ENCODE data around the gene GTF2H2C_2.
"Not testable (repeated sequence)": the region's sequence is repeated elsewhere in the genome, so short reads cannot be mapped to it uniquely, and the experiment has no call there.

The GTF2H2C_2 gene

GRCh38 chr5:70415117-70415516 lies at the start of gene GTF2H2C_2:
Gene GTF2H2C_2 (plus strand): TSS chr5:70415368.
- not testable (repeated sequence) for DNase-seq

- peak; percentile 21 for DNase-seq
These were observed 14.0 kb upstream of the GTF2H2C_2 start for GRCh38 chr5:70400984-70401686.

- not testable (repeated sequence) for DNase-seq
These were observed 6.2 kb downstream of the GTF2H2C_2 start for GRCh38 chr5:70421322-70421721.

GRCh38 chr5:70423215-70423614 lies 8.0 kb downstream of the GTF2H2C_2 start:
- not testable (repeated sequence) for DNase-seq

- not testable (repeated sequence) for DNase-seq
These were observed 23.4 kb downstream of the GTF2H2C_2 start for GRCh38 chr5:70438518-70438917.

GRCh38 chr5:70449565-70449964 lies 34.4 kb downstream of the GTF2H2C_2 start:
- not testable (repeated sequence) for DNase-seq

- DNase-seq, result not testable (repeated sequence)
These were observed 36.2 kb downstream of the GTF2H2C_2 start for GRCh38 chr5:70451249-70451984.

- DNase-seq, result not testable (repeated sequence)
These were observed 41.9 kb downstream of the GTF2H2C_2 start for GRCh38 chr5:70457093-70457492.

- DNase-seq, result not testable (repeated sequence)
These were observed 44.0 kb downstream of the GTF2H2C_2 start for GRCh38 chr5:70459188-70459587.

- DNase-seq, result not testable (repeated sequence)
These were observed 46.8 kb downstream of the GTF2H2C_2 start for GRCh38 chr5:70461984-70462383.

GRCh38 chr5:70464019-70464637 lies 49.0 kb downstream of the GTF2H2C_2 start:
- not testable (repeated sequence) for DNase-seq

GRCh38 chr5:70469926-70470509 lies 54.9 kb downstream of the GTF2H2C_2 start:
- not testable (repeated sequence) for DNase-seq

Measured in EL (cell line).